HG02759 (cell line): ENCODE measurements around the gene F2RL2.
"Not testable (repeated sequence)": the region's sequence is repeated elsewhere in the genome, so short reads cannot be mapped to it uniquely, and the experiment has no call there.

Source experiments
- ATAC-seq: cut with Tn5 transposase; IDR thresholded peaks from one replicate; pipeline ENCODE4 v1.9.1; 2021; ENCODE audit warnings: mild to moderate bottlenecking, moderate library complexity; ENCODE audit not compliant: unreplicated experiment

The F2RL2 gene

DNA sequence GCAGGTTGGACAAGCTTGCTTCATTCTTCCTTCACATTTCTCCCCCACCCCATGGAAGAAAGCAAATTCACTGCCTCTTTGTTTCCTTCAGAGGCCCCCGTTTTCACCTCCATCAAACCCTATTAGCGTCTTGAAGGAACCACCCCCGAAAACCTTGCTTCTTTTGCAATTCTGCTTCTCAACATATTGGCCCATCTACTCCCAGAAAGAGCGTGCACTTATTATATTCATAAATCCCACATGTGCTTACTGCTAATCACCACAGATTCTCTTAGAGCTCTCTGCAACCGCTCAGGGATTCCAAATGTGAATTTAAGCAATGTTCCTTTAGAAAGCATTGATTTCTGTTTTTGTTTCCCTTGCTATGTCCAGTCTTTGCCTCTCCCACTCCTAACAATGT is 1.1 kb downstream of the F2RL2 start:
- ATAC-seq, result no peak

DNA sequence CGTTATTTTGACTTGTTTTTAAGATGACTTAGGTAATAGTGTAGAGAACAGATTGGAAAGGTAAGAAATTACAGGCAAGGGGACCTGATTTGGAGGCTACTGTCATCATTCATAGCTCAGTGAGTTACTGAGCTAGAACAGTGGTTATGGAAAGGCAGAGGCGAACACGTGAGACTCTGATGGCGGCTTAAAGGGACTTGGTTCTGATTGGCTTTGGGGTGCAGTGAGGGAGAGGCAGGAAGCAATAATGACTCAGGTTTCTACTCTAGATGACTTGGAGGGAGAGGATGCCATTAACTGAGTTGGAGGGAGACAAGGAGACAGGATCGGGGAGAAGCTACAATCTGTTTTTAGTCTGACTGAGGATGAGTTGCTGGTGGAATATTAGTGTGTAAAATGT is 3.0 kb downstream of the F2RL2 start:
- no peak for ATAC-seq

DNA sequence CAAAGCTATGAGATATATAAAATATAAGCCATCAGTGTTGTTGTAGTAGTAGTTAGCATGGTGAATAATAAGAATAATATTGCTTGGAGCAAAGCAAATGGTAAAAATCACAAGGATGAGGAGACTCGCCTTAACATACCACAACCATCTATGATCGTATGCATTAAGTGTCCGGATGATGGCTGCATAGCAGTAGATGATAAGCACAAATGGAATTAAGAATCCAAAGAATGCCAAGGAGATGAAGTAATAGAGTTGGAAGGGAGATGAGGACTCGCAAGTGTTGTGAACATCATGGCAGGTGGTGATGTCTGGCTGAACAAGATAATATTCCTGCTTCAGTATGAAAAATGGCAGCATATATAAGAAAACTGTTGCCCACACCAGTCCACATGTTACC is 5.5 kb downstream of the F2RL2 start:
- ATAC-seq, result no peak

DNA sequence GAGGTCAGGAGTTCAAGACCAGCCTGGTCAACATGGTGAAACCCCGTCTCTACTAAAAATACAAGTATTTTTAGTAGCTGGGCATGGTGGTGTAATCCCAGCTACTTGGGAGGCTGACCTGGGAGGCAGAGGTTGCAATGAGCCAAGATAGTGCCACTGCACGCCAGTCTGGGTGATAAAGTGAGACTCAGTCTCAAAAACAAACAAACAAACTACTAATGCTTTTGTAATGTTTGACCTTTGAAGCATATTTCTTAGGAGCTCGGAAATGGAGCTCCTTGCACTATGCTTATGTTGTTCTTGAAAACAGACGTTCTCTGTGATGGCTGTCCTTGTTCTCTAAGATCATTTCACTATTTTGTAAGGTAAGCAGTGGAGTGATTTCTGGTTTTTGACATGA is 6.0 kb downstream of the F2RL2 start:
- ATAC-seq, result no peak

DNA sequence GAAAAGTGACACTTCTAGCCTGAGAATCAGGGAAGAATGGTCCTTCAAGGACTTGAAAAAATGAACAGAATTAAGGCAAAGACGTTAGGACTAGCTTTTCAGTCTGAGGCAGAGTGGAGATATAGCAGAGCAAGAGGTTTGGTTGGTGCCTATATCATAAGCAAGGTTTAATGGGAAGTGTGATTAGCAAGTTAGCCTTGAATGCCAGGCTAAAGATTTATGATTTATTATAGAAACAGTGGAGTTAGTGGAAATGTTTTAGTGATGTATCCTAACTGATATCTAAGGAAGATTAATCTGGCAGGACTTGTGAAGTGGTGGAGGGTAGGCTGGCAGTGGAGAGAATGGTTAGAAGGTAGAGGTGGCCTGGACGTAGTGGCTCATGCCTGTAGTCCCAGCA is 7.0 kb downstream of the F2RL2 start:
- ATAC-seq, result no peak

DNA sequence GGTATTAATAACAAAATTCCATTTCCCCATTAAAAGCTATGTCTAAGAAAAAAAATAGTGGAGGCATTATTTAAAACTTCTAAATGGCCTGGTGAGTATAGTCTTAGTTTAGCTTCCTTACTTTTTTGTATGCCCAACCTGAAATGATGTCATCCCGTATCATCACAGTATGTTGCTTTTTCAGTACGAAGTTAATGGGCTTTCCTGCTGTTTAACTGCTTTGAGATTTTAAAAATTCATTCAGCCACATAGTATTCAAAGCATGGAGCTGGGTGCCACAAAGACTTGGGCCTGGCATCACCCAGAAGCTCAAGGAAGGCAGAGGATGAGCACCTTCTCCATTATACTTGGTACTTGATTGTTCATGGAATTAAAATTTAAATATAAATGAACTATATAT is 7.4 kb downstream of the F2RL2 start:
- ATAC-seq, result no peak

DNA sequence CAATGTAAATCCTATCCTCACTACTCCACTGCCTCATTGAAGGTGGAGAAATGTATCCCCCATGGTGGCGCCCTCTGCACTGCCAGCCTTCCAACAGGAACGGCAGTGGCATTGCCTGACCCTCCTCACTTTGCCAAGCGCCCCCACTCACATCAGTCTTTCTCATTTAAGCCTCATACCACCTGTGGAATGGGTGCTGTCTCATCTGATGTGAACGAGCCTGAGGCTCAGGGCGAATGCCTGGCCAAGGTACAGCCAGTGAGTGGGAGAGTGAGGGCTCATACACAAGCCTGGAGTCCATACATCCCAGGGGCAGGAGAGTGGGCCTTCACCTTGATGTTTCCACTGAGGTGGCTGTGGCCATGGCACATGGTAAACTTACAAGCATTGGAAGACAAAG is 10.3 kb downstream of the F2RL2 start:
- ATAC-seq, result no peak

DNA sequence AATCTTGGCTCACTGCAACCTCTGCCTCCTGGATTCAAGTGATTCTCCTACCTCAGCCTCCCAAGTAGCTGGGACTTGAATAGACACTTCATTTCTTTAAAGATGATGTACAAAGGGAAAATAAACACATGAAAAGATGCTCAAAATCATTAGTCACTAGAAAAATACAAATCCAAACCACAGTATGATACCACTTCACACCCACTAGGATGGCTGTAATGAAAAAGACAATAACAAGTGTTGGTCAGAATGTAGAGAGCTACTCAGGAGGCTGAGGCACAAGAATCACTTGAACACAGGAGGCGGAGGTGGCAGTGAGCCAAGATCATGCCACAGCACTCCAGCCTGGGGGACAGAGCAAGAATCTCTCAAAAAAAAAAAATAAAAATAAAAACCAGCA is 13.0 kb downstream of the F2RL2 start:
- no peak for ATAC-seq

DNA sequence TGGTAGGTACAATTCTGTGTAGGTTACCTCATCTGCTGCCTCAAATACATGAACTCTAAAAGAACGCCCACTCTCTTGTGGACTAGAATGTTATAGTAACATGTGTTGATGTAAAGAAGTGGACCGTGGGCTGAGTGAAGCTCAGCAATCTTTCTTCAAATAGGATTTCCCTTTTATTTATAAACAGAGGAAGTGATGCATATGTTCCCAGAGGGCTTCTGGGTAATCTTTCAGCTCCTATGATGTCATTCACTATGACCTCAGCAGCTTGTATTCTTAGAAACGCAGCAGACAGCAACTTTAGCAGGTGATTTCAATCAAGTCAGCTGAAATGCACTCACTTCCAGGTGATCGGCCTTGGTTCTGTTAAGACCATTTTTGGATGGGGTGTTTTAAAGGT is 14.4 kb downstream of the F2RL2 start:
- no peak for ATAC-seq

DNA sequence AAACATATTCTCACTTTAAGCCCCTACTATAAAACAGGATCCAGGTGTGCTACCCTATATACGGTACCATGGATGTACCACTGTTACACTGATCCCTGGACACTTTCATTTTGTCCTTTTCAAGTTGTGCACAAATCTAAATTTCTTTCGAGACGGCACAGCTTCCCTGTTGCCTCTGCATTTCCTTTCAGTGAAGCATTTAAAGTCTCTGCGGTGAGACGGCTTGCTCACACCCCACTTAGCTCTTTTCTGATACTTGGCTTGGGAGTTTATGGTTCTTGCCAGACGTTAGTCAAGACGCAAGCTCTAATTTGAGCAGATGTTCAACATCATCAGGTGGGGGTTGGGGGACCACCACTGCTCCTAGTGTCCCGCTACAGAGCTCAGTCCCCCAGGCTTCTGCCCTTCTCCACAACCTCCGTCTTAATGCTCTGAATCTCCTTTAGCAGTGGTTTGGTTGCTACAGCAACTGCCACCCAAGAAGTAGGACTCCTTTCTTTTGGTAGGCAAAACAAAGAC is 15.8 kb downstream of the F2RL2 start:
- ATAC-seq, result no peak

DNA sequence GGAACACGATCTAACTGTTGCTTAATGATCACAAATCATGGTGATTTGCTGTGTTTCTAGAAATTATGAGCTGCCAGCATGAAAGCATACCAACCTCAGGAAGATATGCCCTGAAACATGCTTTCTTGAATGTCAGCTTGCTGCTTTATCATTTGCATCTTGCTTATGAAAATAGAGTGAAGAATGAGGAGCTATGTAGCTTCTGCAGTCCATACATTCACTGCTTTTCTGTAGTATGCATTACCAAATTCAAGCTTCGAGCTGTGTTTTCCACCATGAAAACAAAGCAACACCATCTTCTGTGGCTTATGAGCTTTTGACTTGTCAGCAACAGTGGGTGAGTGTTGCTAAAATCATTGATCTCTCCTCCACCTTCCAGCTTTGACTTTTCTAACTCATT is 16.5 kb downstream of the F2RL2 start:
- no peak for ATAC-seq

DNA sequence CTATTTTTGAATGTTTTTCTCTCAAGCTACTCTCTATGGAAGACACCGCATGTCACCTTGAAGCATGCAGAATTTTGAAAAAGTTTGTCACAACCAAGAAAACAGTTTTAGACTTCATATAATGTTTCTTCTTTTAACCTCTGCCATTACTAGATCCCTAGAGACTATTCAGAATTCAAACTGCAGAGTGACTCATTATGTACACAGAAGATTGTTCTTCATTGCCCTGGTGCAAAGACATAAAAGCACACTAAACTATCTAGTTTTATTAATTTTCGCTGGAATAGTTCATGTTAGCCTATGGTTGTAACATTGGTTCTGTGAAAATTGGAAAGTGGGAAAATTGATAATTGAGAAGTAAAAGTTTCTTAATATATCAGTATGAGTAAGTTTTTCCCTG is 18.4 kb downstream of the F2RL2 start:
- ATAC-seq, result no peak

DNA sequence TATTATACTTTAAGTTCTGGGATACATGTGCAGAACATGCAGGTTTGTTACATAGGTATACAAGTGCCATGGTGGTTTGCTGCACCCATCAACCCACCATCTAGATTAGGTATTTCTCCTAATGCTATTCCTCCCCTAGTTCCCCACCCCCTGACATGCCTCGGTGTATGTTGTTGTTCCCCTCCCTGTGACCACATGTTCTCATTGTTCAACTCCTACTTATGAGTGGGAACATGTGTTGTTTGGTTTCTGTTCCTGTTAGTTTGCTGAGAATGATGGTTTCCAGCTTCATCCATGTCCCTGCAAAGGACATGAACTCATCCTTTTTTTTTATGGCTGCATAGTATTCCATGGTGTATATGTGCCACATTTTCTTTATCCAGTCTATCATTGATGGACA is 19.2 kb downstream of the F2RL2 start:
- not testable (repeated sequence) for ATAC-seq

DNA sequence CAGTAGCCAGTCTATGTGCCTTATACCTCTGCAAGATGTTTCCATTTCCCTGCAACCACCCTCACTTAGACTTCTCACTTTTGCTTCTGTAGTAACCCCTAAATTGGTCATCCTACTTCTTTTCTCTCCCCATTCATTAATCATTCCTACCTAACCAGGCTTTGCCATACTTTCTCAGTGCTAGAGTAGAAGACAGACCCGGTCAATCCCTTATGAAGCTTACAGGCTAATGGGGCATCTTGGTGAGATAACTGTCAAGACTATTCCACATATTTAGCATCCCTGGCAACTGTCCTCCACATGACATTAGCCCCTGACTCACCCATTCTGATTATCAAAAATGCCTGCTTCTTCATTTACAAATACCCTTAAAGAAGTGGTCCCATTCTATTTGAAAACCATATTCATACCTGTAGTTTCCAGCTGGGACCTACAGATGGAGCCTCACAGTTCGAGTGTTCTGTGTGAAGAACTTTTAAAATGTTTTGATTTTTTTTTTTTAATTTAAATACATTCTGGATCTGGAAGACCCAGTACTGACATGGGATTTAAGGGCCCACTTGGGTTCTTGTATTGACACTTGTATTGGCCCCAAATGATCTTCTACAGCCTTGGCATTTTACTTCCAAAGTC is 21.0 kb downstream of the F2RL2 start:
- no peak for ATAC-seq

DNA sequence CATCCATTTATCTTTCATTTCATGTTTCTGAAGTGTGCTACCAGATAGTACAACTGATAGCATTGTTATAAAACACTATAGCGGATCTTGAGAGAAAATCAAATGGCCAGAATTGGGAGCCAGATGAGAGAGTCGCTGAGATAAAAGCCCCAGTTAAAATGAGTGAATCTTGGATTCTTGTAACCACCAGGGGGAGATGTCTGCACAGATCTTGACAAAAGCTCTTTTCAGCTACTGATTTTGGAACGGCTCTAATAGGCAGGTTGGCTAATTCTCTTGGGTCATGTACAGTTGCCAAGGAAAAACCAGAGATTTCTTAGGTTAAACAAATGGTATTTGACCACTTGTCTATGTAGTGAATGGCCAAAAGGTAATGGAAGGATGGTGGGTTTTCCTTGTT is 21.7 kb downstream of the F2RL2 start:
- ATAC-seq, result no peak

DNA sequence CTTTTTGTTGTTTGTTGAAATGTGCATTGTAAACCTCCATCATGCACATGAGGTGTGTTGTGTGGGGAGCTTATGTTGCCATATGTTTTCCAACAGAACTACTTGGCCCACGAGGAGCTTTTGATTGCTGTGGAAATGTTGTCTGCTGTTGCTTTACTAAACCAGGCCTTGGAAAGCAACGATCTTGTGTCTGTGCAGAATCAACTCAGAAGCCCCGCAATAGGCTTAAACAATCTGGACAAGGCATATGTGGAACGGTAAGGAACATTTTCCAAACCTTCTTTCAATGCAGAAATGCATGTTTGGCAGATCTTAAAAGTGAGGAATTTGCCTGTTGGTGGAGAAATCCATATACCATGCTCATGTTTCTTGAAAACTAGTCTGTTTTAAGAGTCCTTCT is 22.5 kb downstream of the F2RL2 start:
- ATAC-seq, result no peak

DNA sequence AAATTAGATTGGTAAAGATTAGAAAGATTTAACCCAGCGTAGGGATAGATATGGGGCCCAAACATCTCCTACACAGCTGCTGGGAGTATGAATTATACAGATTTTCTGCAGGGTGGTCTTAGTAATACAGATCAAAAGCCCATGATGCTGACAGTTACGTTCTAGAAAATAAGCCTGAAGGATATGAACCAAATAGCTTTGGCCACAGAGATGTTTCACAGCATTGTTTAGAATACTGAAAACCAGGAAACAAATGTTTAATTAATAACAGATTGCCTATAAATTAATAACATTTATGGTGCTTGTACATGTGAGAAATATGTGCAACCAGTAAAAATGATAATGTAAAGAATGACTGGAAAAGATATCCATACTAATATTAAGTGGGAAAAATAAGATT is 24.7 kb downstream of the F2RL2 start:
- no peak for ATAC-seq

DNA sequence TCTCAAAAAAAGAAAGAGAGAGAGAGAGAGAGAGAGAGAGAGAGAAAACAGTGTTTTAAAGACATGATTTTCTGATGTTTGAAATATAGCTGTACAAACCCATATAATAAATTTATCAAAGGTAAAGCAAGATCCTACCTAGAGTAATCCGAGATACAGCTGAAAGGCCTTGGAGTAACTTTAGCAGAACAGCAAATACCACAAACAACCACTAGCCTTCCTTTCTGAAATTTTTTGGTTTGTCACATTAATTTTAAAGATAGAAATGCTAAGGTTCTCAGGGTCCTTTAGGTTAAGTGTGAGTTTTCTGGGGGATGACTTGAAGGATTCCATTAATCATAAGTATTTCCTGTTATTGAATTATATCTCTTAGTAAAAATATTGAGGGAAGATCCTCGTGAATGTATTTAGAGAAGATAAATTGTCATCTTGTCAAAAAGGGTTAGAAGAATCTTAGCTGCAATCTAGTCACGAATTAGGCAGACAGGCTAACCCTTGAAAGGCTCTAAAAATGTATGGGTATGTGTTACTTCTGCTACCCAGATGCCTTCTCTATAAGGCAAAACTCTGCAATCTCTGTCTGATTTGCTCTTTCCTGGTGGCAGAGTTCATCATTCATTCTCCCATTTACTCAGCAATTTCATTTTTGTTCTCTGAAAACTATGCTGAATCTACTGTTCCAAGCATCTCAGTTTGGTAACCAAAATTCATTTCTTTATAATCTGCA is 27.3 kb downstream of the F2RL2 start:
- ATAC-seq, result no peak

DNA sequence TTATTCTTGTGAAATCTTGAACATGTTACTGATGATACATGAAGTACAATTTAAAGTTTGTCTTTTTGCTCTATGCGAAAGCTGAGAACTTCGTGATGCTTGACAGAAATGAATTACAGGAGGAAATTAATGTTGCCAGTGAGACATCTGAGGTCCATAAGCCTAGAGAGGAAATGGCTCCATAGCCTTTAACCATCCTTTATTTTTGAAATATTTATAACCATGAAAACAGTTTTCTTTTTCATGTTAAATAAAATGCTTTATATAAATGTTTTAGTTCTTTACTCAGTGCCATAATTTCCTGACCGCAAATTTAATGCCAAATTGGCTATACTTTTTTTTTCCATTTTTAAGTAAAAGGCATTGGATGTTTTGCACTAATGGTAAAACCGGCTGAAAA is 29.1 kb downstream of the F2RL2 start:
- no peak for ATAC-seq

DNA sequence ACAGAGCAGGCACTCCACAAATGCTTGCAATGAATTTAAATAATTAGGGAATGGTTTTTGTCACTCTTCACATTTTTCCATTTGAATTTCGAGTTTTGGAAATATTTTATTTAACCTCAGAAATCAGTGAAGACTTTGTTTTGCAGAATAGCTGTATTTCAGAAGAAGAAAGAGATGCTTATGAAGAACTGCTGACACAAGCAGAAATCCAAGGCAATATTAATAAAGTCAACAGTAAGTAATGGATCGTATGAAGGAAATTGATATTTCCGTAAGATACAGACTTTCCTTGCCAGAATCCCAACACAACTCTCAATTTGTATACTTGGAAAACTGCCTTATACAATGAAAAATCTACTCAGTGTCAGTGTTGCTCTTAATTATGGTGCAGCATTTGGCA is 30.5 kb downstream of the F2RL2 start:
- no peak for ATAC-seq

DNA sequence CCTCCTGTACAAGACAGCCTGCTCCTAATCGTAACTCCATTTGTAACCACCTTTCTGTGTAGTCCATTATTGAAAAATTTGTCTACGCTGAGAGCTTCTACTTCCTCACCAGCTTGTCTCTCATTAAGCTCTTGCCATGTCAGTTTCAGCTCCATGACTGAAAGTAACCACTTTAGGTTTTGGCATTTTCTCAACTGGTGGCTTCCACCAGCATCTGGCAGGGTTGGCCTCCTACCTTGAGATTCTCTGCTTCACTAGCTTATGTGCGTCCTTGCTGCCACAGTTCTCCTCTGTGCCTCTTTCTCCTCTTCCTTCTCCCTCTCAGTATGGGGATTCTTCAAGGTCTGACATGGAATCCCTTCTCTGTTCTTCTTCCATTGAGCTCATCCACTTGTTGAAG is 31.8 kb downstream of the F2RL2 start:
- no peak for ATAC-seq

DNA sequence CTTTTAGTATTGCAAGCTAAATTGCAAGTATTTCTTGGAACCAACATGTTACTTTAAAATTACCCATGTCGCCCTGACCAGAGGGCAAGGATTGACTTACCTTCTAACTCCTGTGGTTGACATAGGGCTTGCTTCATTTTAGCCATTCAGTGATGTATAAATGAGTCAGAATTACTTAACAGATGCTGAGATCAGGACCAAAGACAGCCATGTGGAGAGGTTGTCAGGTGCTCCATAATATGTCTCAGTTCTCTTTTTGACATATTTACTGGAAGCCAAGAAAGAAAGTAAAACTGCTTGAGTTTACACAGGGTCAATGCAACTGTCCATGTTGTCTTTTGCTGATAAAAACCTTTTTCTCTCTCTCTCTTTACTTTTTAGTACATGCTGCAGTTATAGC is 33.2 kb downstream of the F2RL2 start:
- ATAC-seq, result peak; percentile 93

DNA sequence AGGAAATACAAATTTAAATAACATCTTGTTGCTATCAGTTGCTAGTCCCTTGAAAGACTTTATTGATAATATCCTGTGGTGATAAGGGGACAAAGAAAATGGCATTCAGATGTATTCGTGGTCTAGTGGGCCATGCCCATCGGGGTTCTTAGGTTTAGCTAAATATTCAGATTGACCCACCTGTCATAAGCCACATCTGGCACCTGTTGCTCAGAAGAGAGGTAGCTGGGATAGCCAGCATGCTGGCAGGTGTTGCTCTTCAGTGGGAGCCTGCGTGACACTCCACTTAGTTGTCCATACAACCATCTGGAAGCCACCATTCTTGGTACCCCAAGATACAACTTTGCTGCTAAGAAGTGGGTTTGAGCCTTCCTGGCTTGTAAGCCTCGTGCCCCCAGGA is 36.7 kb downstream of the F2RL2 start:
- ATAC-seq, result no peak
